Adipose tissue (tissue), 3 donors: ENCODE results near the gene GLRX5. TPM values are rescaled to one million over a fixed set of nuclear protein-coding genes. Genes with fewer than 3 reads are reported as not detected.
"Not testable (repeated sequence)": the region's sequence is repeated elsewhere in the genome, so short reads cannot be mapped to it uniquely, and the experiment has no call there.

ENCODE experiments used
- H3K27ac ChIP-seq: one replicate; pipeline ENCODE4 v1.5.1; 2013; ENCODE audit warnings: low read depth, low read length
- WGBS, 3 donors: extraction: QIAGEN DNeasy Blood & Tissue Kit; methylation state at CpG; one replicate each; pipeline ENCODE4 v1.1.7; 2013; 5-methylcytosine and 5-hydroxymethylcytosine counted together
- polyA plus RNA-seq, 3 donors: library from polyadenylated mRNA; stranded (reverse); fragments of 200-250 nt; gene quantifications; one replicate each; pipeline ENCODE4 v1.2.3, GENCODE V29; 2013
- donor health status: healthy with polysubstance abuse.
- donor health status: Bipolar disorder and iron deficiency.
- donor health status: healthy.

The GLRX5 gene
- polyA plus RNA-seq, 3 donors, result 19.8 to 41.1 (median 38.3) TPM

GRCh38 chr14:95496690-95497259, 38.1 kb upstream of the GLRX5 start:
- H3K27ac ChIP-seq, result no peak overlapping the region
- WGBS, 3 donors, result 39 to 49% (median 46%) methylated on average over 4 of the region's 4 CpGs

- WGBS, 3 donors, result 61 to 74% (median 72%) methylated on average over 9 of the region's 9 CpGs
- no peak overlapping the region for H3K27ac ChIP-seq
Observed at GRCh38 chr14:95497561-95498011, 37.3 kb upstream of the GLRX5 start.

GRCh38 chr14:95498622-95499353, 36.1 kb upstream of the GLRX5 start:
- H3K27ac ChIP-seq, result no peak overlapping the region
- 61 to 68% (median 67%) methylated on average over 9 of the region's 9 CpGs for WGBS, 3 donors

- H3K27ac ChIP-seq, result no peak overlapping the region
- 8 to 52% (median 25%) methylated on average over 1 of the region's 1 CpG for WGBS, 3 donors
Observed at GRCh38 chr14:95499354-95499750, 35.5 kb upstream of the GLRX5 start.

GRCh38 chr14:95500201-95500681, 34.6 kb upstream of the GLRX5 start:
- H3K27ac ChIP-seq, result no peak overlapping the region
- 57 to 78% (median 71%) methylated on average over 14 of the region's 14 CpGs for WGBS, 3 donors

GRCh38 chr14:95500772-95501401, 34.0 kb upstream of the GLRX5 start:
- 71 to 83% (median 73%) methylated on average over 14 of the region's 14 CpGs for WGBS, 3 donors
- no peak overlapping the region for H3K27ac ChIP-seq

GRCh38 chr14:95502381-95502950, 32.4 kb upstream of the GLRX5 start:
- no peak overlapping the region for H3K27ac ChIP-seq
- 66 to 79% (median 69%) methylated on average over 14 of the region's 14 CpGs for WGBS, 3 donors

- H3K27ac ChIP-seq, result no peak overlapping the region
- 79 to 90% (median 87%) methylated on average over 8 of the region's 8 CpGs for WGBS, 3 donors
Observed at GRCh38 chr14:95503365-95504134, 31.3 kb upstream of the GLRX5 start.

- H3K27ac ChIP-seq, result no peak overlapping the region
- WGBS, 3 donors, result 56 to 78% (median 62%) methylated on average over 6 of the region's 6 CpGs
Observed at GRCh38 chr14:95504135-95505029, 30.5 kb upstream of the GLRX5 start.

- no peak overlapping the region for H3K27ac ChIP-seq
- WGBS, 3 donors, result 85 to 91% (median 85%) methylated on average over 17 of the region's 17 CpGs
Observed at GRCh38 chr14:95505030-95505589, 29.7 kb upstream of the GLRX5 start.

- WGBS, 3 donors, result 17 to 69% (median 17%) methylated on average over 8 of the region's 8 CpGs
- H3K27ac ChIP-seq, result no peak overlapping the region
Observed at GRCh38 chr14:95507174-95507573, 27.7 kb upstream of the GLRX5 start.

- WGBS, 3 donors, result 26 to 63% (median 40%) methylated on average over 3 of the region's 3 CpGs
- no peak overlapping the region for H3K27ac ChIP-seq
Observed at GRCh38 chr14:95507701-95508103, 27.1 kb upstream of the GLRX5 start.

GRCh38 chr14:95508377-95508776, 26.5 kb upstream of the GLRX5 start:
- 72 to 82% (median 73%) methylated on average over 6 of the region's 6 CpGs for WGBS, 3 donors
- no peak overlapping the region for H3K27ac ChIP-seq

GRCh38 chr14:95509495-95509894, 25.4 kb upstream of the GLRX5 start:
- no peak overlapping the region for H3K27ac ChIP-seq
- WGBS, 3 donors, result 71 to 78% (median 78%) methylated on average over 6 of the region's 6 CpGs

GRCh38 chr14:95510344-95510743, 24.5 kb upstream of the GLRX5 start:
- H3K27ac ChIP-seq, result not testable (repeated sequence)
- 73 to 94% (median 77%) methylated on average over 9 of the region's 9 CpGs for WGBS, 3 donors

GRCh38 chr14:95510804-95511203, 24.0 kb upstream of the GLRX5 start:
- WGBS, 3 donors, result 68 to 85% (median 84%) methylated on average over 5 of the region's 5 CpGs
- no peak overlapping the region for H3K27ac ChIP-seq

- 67 to 74% (median 68%) methylated on average over 5 of the region's 5 CpGs for WGBS, 3 donors
- no peak overlapping the region for H3K27ac ChIP-seq
Observed at GRCh38 chr14:95511687-95512086, 23.2 kb upstream of the GLRX5 start.
